Loucy (cell line): ENCODE results near the gene NSD2.

Source experiments
- H2AFZ ChIP-seq: fragments of 200-600 bp; sonication (generic); 2 replicates; pipeline ENCODE4 v1.6.0; 2016; ENCODE audit warnings: antibody characterized with exemption, mild to moderate bottlenecking, low read length, moderate library complexity
- H3F3A ChIP-seq: fragments of 200-600 bp; 2 replicates; pipeline ENCODE4 v1.6.0; 2016; ENCODE audit warnings: antibody characterized with exemption, low read depth, mild to moderate bottlenecking
- H3K27me3 ChIP-seq: fragments of 200-600 bp; sonication (generic); 2 replicates; pipeline ENCODE4 v1.6.1; 2014; ENCODE audit warnings: low read length, mild to moderate bottlenecking; ENCODE audit not compliant: insufficient read depth, poor library complexity, severe bottlenecking
- H3K36me3 ChIP-seq: fragments of 200-600 bp; sonication (generic); 2 replicates; pipeline ENCODE4 v1.6.1; 2016; ENCODE audit warnings: low read length; ENCODE audit not compliant: insufficient read depth
- H3K4me1 ChIP-seq: fragments of 200-600 bp; sonication (generic); 2 replicates; pipeline ENCODE4 v1.5.1; 2014; ENCODE audit warnings: low read length, mild to moderate bottlenecking; ENCODE audit not compliant: insufficient read depth, poor library complexity, severe bottlenecking
- H3K4me2 ChIP-seq: fragments of 200-600 bp; sonication (generic); 2 replicates; pipeline ENCODE4 v1.6.0; 2014; ENCODE audit warnings: antibody characterized with exemption, low read length, low read depth, mild to moderate bottlenecking; ENCODE audit not compliant: poor library complexity, severe bottlenecking
- H3K4me3 ChIP-seq: fragments of 200-600 bp; sonication (generic); 2 replicates; pipeline ENCODE4 v1.5.1; 2014; ENCODE audit warnings: low read length, mild to moderate bottlenecking, mixed read lengths; ENCODE audit not compliant: poor library complexity, severe bottlenecking
- H3K79me2 ChIP-seq: fragments of 200-600 bp; sonication (generic); 2 replicates; pipeline ENCODE4 v1.6.1; 2014; ENCODE audit warnings: low read length; ENCODE audit not compliant: insufficient read depth
- H3K9ac ChIP-seq: fragments of 200-600 bp; sonication (generic); 2 replicates; pipeline ENCODE4 v1.6.0; 2014; ENCODE audit warnings: mild to moderate bottlenecking, low read depth, low read length, moderate library complexity; ENCODE audit not compliant: poor library complexity, severe bottlenecking
- H3K9me2 ChIP-seq: fragments of 200-600 bp; sonication (generic); replicated peaks from 2 replicates; pipeline ENCODE4 v1.6.1; 2016; ENCODE audit warnings: low read depth, low read length, mixed read lengths
- H3K9me3 ChIP-seq: fragments of 200-600 bp; sonication (generic); 2 replicates; pipeline ENCODE4 v1.6.1; 2014; ENCODE audit warnings: mild to moderate bottlenecking, antibody characterized with exemption, low read length, low read depth; ENCODE audit not compliant: insufficient read depth
- H4K20me1 ChIP-seq: fragments of 200-600 bp; sonication (generic); 2 replicates; pipeline ENCODE4 v1.6.0; 2014; ENCODE audit warnings: antibody characterized with exemption, low read length, mild to moderate bottlenecking; ENCODE audit not compliant: insufficient read depth, poor library complexity, severe bottlenecking
- CTCF ChIP-seq: fragments of 200-600 bp; sonication (generic); conservative IDR thresholded peaks from 2 replicates; pipeline ENCODE4 v1.5.1; 2014; ENCODE audit warnings: mild to moderate bottlenecking, antibody characterized with exemption, low read length
- EZH2phosphoT487 ChIP-seq: fragments of 200-600 bp; IDR thresholded peaks from 2 replicates; pipeline ENCODE4 v1.6.1; 2018; ENCODE audit warnings: antibody characterized with exemption, mild to moderate bottlenecking, moderate library complexity, borderline replicate concordance

NSD2 gene

GRCh38 chr4:1987721-1988326 lies 116.6 kb downstream of the NSD2 start:
- peaks cover 78% of the 10 kb centered on the region; the same call in 1 of the 2 replicates for H3K36me3 ChIP-seq
- H3F3A ChIP-seq = no peaks in the 10 kb centered on the region
- H3K9me3 ChIP-seq = no peaks in the 10 kb centered on the region
- TF ChIP-seq CTCF = no peak
- no peak for TF ChIP-seq EZH2phosphoT487
- no peak overlapping the region for H3K9ac ChIP-seq
- H3K27me3 ChIP-seq = no peaks in the 10 kb centered on the region
- no peak overlapping the region for H3K4me3 ChIP-seq
- H3K9me2 ChIP-seq = no peaks in the 10 kb centered on the region
- no peaks in the 10 kb centered on the region for H3K4me1 ChIP-seq
- peaks cover 25% of the 10 kb centered on the region; the same call in 1 of the 2 replicates for H3K79me2 ChIP-seq
- H3K4me2 ChIP-seq = no peak overlapping the region
- H2AFZ ChIP-seq = no peak overlapping the region
- peaks cover 11% of the 10 kb centered on the region for H4K20me1 ChIP-seq

GRCh38 chr4:1988327-1988724 lies 117.1 kb downstream of the NSD2 start:
- no peaks in the 10 kb centered on the region for H3K9me2 ChIP-seq
- H3K79me2 ChIP-seq = peaks cover 30% of the 10 kb centered on the region; the same call in 1 of the 2 replicates
- H3K27me3 ChIP-seq = no peaks in the 10 kb centered on the region
- H3K4me1 ChIP-seq = no peaks in the 10 kb centered on the region
- peaks cover 11% of the 10 kb centered on the region for H4K20me1 ChIP-seq
- H3K36me3 ChIP-seq = peaks cover 73% of the 10 kb centered on the region; the same call in 1 of the 2 replicates
- TF ChIP-seq CTCF (no peak), EZH2phosphoT487 (no peak)
- no peaks in the 10 kb centered on the region for H3F3A ChIP-seq
- H3K9me3 ChIP-seq = no peaks in the 10 kb centered on the region
- no peak overlapping the region for H3K4me3 ChIP-seq
- H2AFZ ChIP-seq = no peak overlapping the region
- H3K9ac ChIP-seq = no peak overlapping the region
- H3K4me2 ChIP-seq = no peak overlapping the region

- Histone ChIP-seq H3K9ac (no peak overlapping the region), H3K36me3 (peaks cover 59% of the 10 kb centered on the region; the same call in 1 of the 2 replicates)
Observed at GRCh38 chr4:1989533-1990347, 118.5 kb downstream of the NSD2 start.

More at GRCh38 chr4:1989533-1990347, 118.5 kb downstream of the NSD2 start:
- Histone ChIP-seq H3K4me1 (no peaks in the 10 kb centered on the region), H3K79me2 (peaks cover 43% of the 10 kb centered on the region), H3K9me3 (no peaks in the 10 kb centered on the region), H3K4me3 (no peak overlapping the region), H2AFZ (no peak overlapping the region), H3K27me3 (no peaks in the 10 kb centered on the region), H3K9me2 (no peaks in the 10 kb centered on the region), H3F3A (no peaks in the 10 kb centered on the region), H4K20me1 (peaks cover 11% of the 10 kb centered on the region), H3K4me2 (no peak overlapping the region)
- TF ChIP-seq EZH2phosphoT487 (no peak), CTCF (no peak)
